HEK293 (cell line): ENCODE results near the gene DOP1A.

ENCODE experiments used
- CTCF ChIA-PET: fragments of 350-600 bp; formaldehyde crosslinking; extraction: SDS; loops from one replicate; lab custom pipeline; 2021; ENCODE audit warnings: antibody characterized with exemption; lab: Yijun Ruan, JAX
- POLR2A ChIA-PET: fragments of 300-600 bp; formaldehyde crosslinking; extraction: SDS; loops from one replicate; lab custom pipeline; 2020; ENCODE audit warnings: antibody characterized with exemption, inconsistent platforms; lab: Yijun Ruan, JAX
- H3K27ac ChIP-seq: fragments of 200-500 bp; sonication (Bioruptor generic); 2 replicates; pipeline ENCODE4 v1.5.1; 2014; ENCODE audit warnings: low read depth, low read length, control low read depth, inconsistent platforms; ENCODE audit errors: extremely low read depth
- H3K36me3 ChIP-seq, 2 experiments: fragments of 200-500 bp in 1 of 2; sonication (Bioruptor generic) in 1 of 2; 1 replicate in 1 of 2; 2 replicates in 1 of 2; pipeline ENCODE4 v1.5.1; 2014 to 2017; ENCODE audit warnings: inconsistent platforms in 2 of 2, low read length in 2 of 2; ENCODE audit not compliant: control insufficient read depth in 2 of 2, insufficient read depth in 1 of 2
- H3K4me1 ChIP-seq: fragments of 200-500 bp; sonication (Bioruptor generic); 2 replicates; pipeline ENCODE4 v1.5.1; 2014; ENCODE audit warnings: mild to moderate bottlenecking, low read length, inconsistent platforms; ENCODE audit not compliant: control insufficient read depth, insufficient read depth
- H3K4me3 ChIP-seq: 2 replicates; pipeline ENCODE4 v1.5.1; 2011; ENCODE audit warnings: low read depth, mild to moderate bottlenecking, control low read depth, low read length, moderate library complexity
- H3K9me3 ChIP-seq: fragments of 200-500 bp; sonication (Bioruptor generic); 2 replicates; pipeline ENCODE4 v1.5.1; 2014; ENCODE audit warnings: low read depth, low read length, inconsistent platforms; ENCODE audit not compliant: control insufficient read depth, insufficient read depth
- BCL11A ChIP-seq: fragments of 450-650 bp; formaldehyde crosslinking; IDR thresholded peaks from 2 replicates; pipeline ENCODE4 v1.5.1; 2016; ENCODE audit warnings: low read depth, missing biosample characterization, missing genetic modification characterization
- BCL11B ChIP-seq: fragments of 450-650 bp; formaldehyde crosslinking; IDR thresholded peaks from 2 replicates; pipeline ENCODE4 v1.5.1; 2016; ENCODE audit warnings: low read depth, missing biosample characterization, missing genetic modification characterization
- GFI1B ChIP-seq: fragments of 450-650 bp; formaldehyde crosslinking; IDR thresholded peaks from 2 replicates; pipeline ENCODE4 v1.5.1; 2016; ENCODE audit warnings: missing biosample characterization, missing genetic modification characterization
- REPIN1 ChIP-seq: fragments of 450-650 bp; formaldehyde crosslinking; IDR thresholded peaks from 2 replicates; pipeline ENCODE4 v1.5.1; 2017; ENCODE audit warnings: missing biosample characterization, missing genetic modification characterization, low read depth
- SCRT2 ChIP-seq: fragments of 450-650 bp; formaldehyde crosslinking; IDR thresholded peaks from 2 replicates; pipeline ENCODE4 v1.5.1; 2016; ENCODE audit warnings: missing biosample characterization, missing genetic modification characterization
- TRIM28 ChIP-seq: IDR thresholded peaks from 2 replicates; pipeline ENCODE4 v1.6.1; 2011; ENCODE audit warnings: low read length, control low read depth, borderline replicate concordance
- ZBTB7A ChIP-seq: fragments of 450-650 bp; formaldehyde crosslinking; IDR thresholded peaks from 2 replicates; pipeline ENCODE4 v1.5.1; 2016; ENCODE audit warnings: low read depth, missing biosample characterization, missing genetic modification characterization
- ZNF146 ChIP-seq: fragments of 450-650 bp; formaldehyde crosslinking; IDR thresholded peaks from 2 replicates; pipeline ENCODE4 v1.5.1; 2016; ENCODE audit warnings: missing biosample characterization, missing genetic modification characterization
- ZNF184 ChIP-seq: fragments of 450-650 bp; IDR thresholded peaks from 2 replicates; pipeline ENCODE4 v1.5.1; 2018; ENCODE audit warnings: missing biosample characterization, mild to moderate bottlenecking, missing genetic modification characterization
- ZNF24 ChIP-seq: fragments of 450-650 bp; formaldehyde crosslinking; IDR thresholded peaks from 2 replicates; pipeline ENCODE4 v1.5.1; 2016; ENCODE audit warnings: missing biosample characterization, missing genetic modification characterization
- ZNF324 ChIP-seq: fragments of 450-650 bp; formaldehyde crosslinking; IDR thresholded peaks from 2 replicates; pipeline ENCODE4 v1.5.1; 2016; ENCODE audit warnings: missing biosample characterization, missing genetic modification characterization
- ZNF423 ChIP-seq: fragments of 450-650 bp; formaldehyde crosslinking; IDR thresholded peaks from 2 replicates; pipeline ENCODE4 v1.5.1; 2016; ENCODE audit warnings: missing biosample characterization, missing genetic modification characterization
- ZNF433 ChIP-seq: fragments of 450-650 bp; formaldehyde crosslinking; IDR thresholded peaks from 2 replicates; pipeline ENCODE4 v1.5.1; 2016; ENCODE audit warnings: missing biosample characterization, missing genetic modification characterization, low read depth
- ZNF623 ChIP-seq: fragments of 450-650 bp; formaldehyde crosslinking; IDR thresholded peaks from 2 replicates; pipeline ENCODE4 v1.5.1; 2016; ENCODE audit warnings: missing biosample characterization, missing genetic modification characterization
- ZNF654 ChIP-seq: fragments of 450-650 bp; formaldehyde crosslinking; IDR thresholded peaks from 2 replicates; pipeline ENCODE4 v1.5.1; 2016; ENCODE audit warnings: low read depth, missing biosample characterization, missing genetic modification characterization
- ZNF777 ChIP-seq: fragments of 450-650 bp; formaldehyde crosslinking; IDR thresholded peaks from 2 replicates; pipeline ENCODE4 v1.5.1; 2017; ENCODE audit warnings: missing biosample characterization, missing genetic modification characterization, borderline replicate concordance
- ZNF785 ChIP-seq: fragments of 450-650 bp; formaldehyde crosslinking; IDR thresholded peaks from 2 replicates; pipeline ENCODE4 v1.5.1; 2016; ENCODE audit warnings: missing biosample characterization, missing genetic modification characterization
- ZNF792 ChIP-seq: fragments of 450-650 bp; formaldehyde crosslinking; IDR thresholded peaks from 2 replicates; pipeline ENCODE4 v1.5.1; 2016; ENCODE audit warnings: missing biosample characterization, missing genetic modification characterization
- ZSCAN16 ChIP-seq: fragments of 450-650 bp; formaldehyde crosslinking; IDR thresholded peaks from 2 replicates; pipeline ENCODE4 v1.5.1; 2016; ENCODE audit warnings: missing biosample characterization, missing genetic modification characterization
- ZSCAN30 ChIP-seq: fragments of 450-650 bp; IDR thresholded peaks from 2 replicates; pipeline ENCODE4 v1.5.1; 2018; ENCODE audit warnings: missing biosample characterization, mild to moderate bottlenecking, missing genetic modification characterization, moderate library complexity
- TF ChIP-seq, protein P1 (sequence below): fragments of 450-650 bp; formaldehyde crosslinking; IDR thresholded peaks from 2 replicates; pipeline ENCODE4 v1.5.1; 2017; ENCODE audit warnings: missing biosample characterization, missing genetic modification characterization
- TF ChIP-seq, protein P2 (sequence below): fragments of 450-650 bp; formaldehyde crosslinking; IDR thresholded peaks from 2 replicates; pipeline ENCODE4 v1.5.1; 2017; ENCODE audit warnings: missing biosample characterization, missing genetic modification characterization
- TF ChIP-seq, protein P3 (sequence below): fragments of 450-650 bp; formaldehyde crosslinking; IDR thresholded peaks from 2 replicates; pipeline ENCODE4 v1.5.1; 2016; ENCODE audit warnings: missing biosample characterization, missing genetic modification characterization
- TF ChIP-seq, protein P4 (sequence below): fragments of 450-650 bp; formaldehyde crosslinking; conservative IDR thresholded peaks from 2 replicates; pipeline ENCODE4 v1.5.1; 2016; ENCODE audit warnings: low read depth, missing biosample characterization, missing genetic modification characterization
- TF ChIP-seq, protein P5 (sequence below): fragments of 450-650 bp; formaldehyde crosslinking; IDR thresholded peaks from 2 replicates; pipeline ENCODE4 v1.5.1; 2016; ENCODE audit warnings: missing biosample characterization, missing genetic modification characterization, low read depth

The DOP1A gene

DNA sequence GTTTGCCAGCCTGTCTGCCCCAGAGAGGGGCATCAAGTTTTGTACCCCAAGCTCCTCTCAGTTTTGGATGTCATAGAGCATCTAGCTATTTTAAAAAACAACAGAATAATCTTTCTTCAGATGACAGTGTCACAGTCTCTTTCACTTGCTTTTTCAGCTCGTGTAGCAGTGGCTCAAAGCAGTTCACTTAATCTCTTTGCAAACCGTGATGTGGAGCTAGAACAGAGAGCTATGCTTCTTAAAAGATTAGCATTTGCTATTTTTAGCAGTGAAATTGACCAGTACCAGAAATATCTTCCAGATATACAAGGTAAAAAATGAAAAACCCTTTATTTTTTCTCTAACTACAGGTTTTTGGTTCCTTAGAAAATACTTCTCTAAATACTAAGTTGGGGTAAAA, 88.3 kb downstream of the DOP1A start (continued):
- TF ChIP-seq, protein P1, sequence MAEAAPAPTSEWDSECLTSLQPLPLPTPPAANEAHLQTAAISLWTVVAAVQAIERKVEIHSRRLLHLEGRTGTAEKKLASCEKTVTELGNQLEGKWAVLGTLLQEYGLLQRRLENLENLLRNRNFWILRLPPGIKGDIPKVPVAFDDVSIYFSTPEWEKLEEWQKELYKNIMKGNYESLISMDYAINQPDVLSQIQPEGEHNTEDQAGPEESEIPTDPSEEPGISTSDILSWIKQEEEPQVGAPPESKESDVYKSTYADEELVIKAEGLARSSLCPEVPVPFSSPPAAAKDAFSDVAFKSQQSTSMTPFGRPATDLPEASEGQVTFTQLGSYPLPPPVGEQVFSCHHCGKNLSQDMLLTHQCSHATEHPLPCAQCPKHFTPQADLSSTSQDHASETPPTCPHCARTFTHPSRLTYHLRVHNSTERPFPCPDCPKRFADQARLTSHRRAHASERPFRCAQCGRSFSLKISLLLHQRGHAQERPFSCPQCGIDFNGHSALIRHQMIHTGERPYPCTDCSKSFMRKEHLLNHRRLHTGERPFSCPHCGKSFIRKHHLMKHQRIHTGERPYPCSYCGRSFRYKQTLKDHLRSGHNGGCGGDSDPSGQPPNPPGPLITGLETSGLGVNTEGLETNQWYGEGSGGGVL (tag by site-specific recombination): no peak
- TF ChIP-seq ZNF792 (tag by site-specific recombination): no peak
- TF ChIP-seq SCRT2 (tag by site-specific recombination): no peak
- no peak for TF ChIP-seq ZNF433 (tag by site-specific recombination)
- no peak for TF ChIP-seq ZNF146 (tag by site-specific recombination)
- no peak for TF ChIP-seq ZSCAN16 (tag by site-specific recombination)
- no peak for TF ChIP-seq GFI1B (tag by site-specific recombination)
- TF ChIP-seq, protein P2, sequence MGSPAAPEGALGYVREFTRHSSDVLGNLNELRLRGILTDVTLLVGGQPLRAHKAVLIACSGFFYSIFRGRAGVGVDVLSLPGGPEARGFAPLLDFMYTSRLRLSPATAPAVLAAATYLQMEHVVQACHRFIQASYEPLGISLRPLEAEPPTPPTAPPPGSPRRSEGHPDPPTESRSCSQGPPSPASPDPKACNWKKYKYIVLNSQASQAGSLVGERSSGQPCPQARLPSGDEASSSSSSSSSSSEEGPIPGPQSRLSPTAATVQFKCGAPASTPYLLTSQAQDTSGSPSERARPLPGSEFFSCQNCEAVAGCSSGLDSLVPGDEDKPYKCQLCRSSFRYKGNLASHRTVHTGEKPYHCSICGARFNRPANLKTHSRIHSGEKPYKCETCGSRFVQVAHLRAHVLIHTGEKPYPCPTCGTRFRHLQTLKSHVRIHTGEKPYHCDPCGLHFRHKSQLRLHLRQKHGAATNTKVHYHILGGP: no peak
- TF ChIP-seq ZNF777 (tag by site-specific recombination): no peak
- no peak for TF ChIP-seq ZSCAN30 (tag by site-specific recombination)
- TF ChIP-seq ZNF654 (tag by site-specific recombination): no peak
- no peak for TF ChIP-seq ZBTB7A (tag by site-specific recombination)
- TF ChIP-seq ZNF184 (tag by site-specific recombination): no peak
- TF ChIP-seq, protein P3, sequence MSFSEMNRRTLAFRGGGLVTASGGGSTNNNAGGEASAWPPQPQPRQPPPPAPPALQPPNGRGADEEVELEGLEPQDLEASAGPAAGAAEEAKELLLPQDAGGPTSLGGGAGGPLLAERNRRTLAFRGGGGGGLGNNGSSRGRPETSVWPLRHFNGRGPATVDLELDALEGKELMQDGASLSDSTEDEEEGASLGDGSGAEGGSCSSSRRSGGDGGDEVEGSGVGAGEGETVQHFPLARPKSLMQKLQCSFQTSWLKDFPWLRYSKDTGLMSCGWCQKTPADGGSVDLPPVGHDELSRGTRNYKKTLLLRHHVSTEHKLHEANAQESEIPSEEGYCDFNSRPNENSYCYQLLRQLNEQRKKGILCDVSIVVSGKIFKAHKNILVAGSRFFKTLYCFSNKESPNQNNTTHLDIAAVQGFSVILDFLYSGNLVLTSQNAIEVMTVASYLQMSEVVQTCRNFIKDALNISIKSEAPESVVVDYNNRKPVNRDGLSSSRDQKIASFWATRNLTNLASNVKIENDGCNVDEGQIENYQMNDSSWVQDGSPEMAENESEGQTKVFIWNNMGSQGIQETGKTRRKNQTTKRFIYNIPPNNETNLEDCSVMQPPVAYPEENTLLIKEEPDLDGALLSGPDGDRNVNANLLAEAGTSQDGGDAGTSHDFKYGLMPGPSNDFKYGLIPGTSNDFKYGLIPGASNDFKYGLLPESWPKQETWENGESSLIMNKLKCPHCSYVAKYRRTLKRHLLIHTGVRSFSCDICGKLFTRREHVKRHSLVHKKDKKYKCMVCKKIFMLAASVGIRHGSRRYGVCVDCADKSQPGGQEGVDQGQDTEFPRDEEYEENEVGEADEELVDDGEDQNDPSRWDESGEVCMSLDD (tag by site-specific recombination): no peak
- no peak for TF ChIP-seq REPIN1
- no peak for TF ChIP-seq ZNF785 (tag by site-specific recombination)

DNA sequence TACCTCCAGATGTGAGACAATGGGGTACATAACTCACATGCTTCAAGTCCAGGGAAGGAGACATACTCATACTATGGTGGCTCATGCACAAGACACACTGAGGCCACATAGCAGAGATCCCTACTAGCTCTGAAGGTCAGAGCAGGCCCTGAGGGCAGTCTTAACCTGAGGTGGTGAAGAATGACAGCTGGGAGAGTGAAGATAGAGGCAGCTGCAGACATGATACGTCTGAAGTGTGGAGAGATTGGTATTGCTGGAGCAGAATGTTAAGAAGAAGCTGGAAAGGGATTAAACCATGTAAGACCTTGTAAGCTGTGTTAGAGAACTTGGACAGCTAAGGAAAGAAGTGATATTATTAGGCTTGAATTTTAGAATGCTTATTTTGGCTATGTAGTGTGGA, 92.7 kb downstream of the DOP1A start:
- TF ChIP-seq, protein P4, sequence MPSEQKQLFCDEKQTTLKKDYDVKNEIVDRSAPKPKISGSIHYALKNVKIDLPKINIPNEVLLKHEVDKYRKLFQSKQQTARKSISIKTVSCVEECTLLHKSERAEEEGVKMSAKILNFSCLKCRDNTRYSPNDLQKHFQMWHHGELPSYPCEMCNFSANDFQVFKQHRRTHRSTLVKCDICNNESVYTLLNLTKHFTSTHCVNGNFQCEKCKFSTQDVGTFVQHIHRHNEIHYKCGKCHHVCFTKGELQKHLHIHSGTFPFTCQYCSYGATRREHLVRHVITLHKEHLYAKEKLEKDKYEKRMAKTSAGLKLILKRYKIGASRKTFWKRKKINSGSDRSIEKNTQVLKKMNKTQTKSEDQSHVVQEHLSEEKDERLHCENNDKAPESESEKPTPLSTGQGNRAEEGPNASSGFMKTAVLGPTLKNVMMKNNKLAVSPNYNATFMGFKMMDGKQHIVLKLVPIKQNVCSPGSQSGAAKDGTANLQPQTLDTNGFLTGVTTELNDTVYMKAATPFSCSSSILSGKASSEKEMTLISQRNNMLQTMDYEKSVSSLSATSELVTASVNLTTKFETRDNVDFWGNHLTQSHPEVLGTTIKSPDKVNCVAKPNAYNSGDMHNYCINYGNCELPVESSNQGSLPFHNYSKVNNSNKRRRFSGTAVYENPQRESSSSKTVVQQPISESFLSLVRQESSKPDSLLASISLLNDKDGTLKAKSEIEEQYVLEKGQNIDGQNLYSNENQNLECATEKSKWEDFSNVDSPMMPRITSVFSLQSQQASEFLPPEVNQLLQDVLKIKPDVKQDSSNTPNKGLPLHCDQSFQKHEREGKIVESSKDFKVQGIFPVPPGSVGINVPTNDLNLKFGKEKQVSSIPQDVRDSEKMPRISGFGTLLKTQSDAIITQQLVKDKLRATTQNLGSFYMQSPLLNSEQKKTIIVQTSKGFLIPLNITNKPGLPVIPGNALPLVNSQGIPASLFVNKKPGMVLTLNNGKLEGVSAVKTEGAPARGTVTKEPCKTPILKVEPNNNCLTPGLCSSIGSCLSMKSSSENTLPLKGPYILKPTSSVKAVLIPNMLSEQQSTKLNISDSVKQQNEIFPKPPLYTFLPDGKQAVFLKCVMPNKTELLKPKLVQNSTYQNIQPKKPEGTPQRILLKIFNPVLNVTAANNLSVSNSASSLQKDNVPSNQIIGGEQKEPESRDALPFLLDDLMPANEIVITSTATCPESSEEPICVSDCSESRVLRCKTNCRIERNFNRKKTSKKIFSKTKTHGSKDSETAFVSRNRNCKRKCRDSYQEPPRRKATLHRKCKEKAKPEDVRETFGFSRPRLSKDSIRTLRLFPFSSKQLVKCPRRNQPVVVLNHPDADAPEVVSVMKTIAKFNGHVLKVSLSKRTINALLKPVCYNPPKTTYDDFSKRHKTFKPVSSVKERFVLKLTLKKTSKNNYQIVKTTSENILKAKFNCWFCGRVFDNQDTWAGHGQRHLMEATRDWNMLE (tag by site-specific recombination): no peak
- TF ChIP-seq BCL11A (tag by site-specific recombination) (no peak), ZNF623 (tag by site-specific recombination) (no peak), ZNF324 (no peak), ZNF24 (tag by site-specific recombination) (no peak), ZNF423 (tag by site-specific recombination) (no peak), TRIM28 (no peak), BCL11B (tag by site-specific recombination) (no peak)
- TF ChIP-seq, protein P5, sequence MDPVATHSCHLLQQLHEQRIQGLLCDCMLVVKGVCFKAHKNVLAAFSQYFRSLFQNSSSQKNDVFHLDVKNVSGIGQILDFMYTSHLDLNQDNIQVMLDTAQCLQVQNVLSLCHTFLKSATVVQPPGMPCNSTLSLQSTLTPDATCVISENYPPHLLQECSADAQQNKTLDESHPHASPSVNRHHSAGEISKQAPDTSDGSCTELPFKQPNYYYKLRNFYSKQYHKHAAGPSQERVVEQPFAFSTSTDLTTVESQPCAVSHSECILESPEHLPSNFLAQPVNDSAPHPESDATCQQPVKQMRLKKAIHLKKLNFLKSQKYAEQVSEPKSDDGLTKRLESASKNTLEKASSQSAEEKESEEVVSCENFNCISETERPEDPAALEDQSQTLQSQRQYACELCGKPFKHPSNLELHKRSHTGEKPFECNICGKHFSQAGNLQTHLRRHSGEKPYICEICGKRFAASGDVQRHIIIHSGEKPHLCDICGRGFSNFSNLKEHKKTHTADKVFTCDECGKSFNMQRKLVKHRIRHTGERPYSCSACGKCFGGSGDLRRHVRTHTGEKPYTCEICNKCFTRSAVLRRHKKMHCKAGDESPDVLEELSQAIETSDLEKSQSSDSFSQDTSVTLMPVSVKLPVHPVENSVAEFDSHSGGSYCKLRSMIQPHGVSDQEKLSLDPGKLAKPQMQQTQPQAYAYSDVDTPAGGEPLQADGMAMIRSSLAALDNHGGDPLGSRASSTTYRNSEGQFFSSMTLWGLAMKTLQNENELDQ (tag by site-specific recombination): no peak
- Histone ChIP-seq H3K4me3 (no peak overlapping the region), H3K36me3 (peaks cover 9 to 83% of the 10 kb centered on the region in 2 experiments), H3K27ac (no peak overlapping the region), H3K9me3 (no peaks in the 10 kb centered on the region), H3K4me1 (no peaks in the 10 kb centered on the region)
- ChIA-PET CTCF (interaction anchor here (0.7 to 1.1 kb wide), 4 partner anchors 55 to 814 kb away, joined by 3 to 9 read pairs (median 4); partner anchors contain the start of gene UBE3D), POLR2A (no interaction called here)
